Thoracic aorta (tissue), 2 donors: Measurements from ENCODE around the gene FAM53B. TPM values are rescaled to one million over a fixed set of nuclear protein-coding genes. Genes with fewer than 3 reads are reported as not detected.

ENCODE experiments used
- ATAC-seq: fragments of 150-250 bp; one replicate; pipeline ENCODE4 v1.8.0; 2017; ENCODE audit warnings: low read depth; ENCODE audit not compliant: insufficient number of reproducible peaks, low FRiP score
- DNase-seq: peaks from one replicate; pipeline ENCODE4 v3.0.0-alpha.2; 2020; ENCODE audit warnings: low spot score
- H3K27ac ChIP-seq, 2 donors: fragments of 200-600 bp; sonication (generic); 1 replicate in 1 of 2; 2 replicates in 1 of 2; pipeline ENCODE4 v1.5.1; 2016; ENCODE audit warnings: mild to moderate bottlenecking in 2 of 2, moderate library complexity in 2 of 2
- H3K27me3 ChIP-seq: fragments of 200-600 bp; sonication (generic); replicated peaks from 2 replicates; pipeline ENCODE4 v1.6.0; 2016; ENCODE audit warnings: mild to moderate bottlenecking; ENCODE audit not compliant: insufficient read depth
- H3K36me3 ChIP-seq: fragments of 200-600 bp; sonication (generic); one replicate; pipeline ENCODE4 v1.5.1; 2016
- H3K4me1 ChIP-seq, 2 donors: fragments of 200-600 bp; sonication (generic); 1 replicate in 1 of 2; 2 replicates in 1 of 2; pipeline versions ENCODE4 v1.5.1 to v1.6.0; 2016; ENCODE audit warnings: low read depth in 2 of 2, mild to moderate bottlenecking in 1 of 2; ENCODE audit not compliant: control insufficient read depth in 1 of 2
- H3K4me3 ChIP-seq: fragments of 200-600 bp; sonication (generic); 2 replicates; pipeline ENCODE4 v1.5.1; 2016; ENCODE audit warnings: mild to moderate bottlenecking
- H3K9me3 ChIP-seq: fragments of 200-600 bp; sonication (generic); 2 replicates; pipeline ENCODE4 v1.5.1; 2016
- total RNA-seq, 2 donors: library from RNA; depleted of rRNA; stranded (reverse); fragments of >200 nt; gene quantifications; one replicate each; pipeline versions ENCODE4 v1.1.0 to v1.2.3, GENCODE V29; 2016
- TF ChIP-seq, protein P1 (sequence below): fragments of 200-600 bp; sonication (generic); IDR thresholded peaks from one replicate; pipeline ENCODE4 v1.5.1; 2019; ENCODE audit warnings: antibody characterized with exemption

FAM53B gene
- total RNA-seq, 2 donors from 2014 or later, result 26.6 to 49.5 TPM

DNA sequence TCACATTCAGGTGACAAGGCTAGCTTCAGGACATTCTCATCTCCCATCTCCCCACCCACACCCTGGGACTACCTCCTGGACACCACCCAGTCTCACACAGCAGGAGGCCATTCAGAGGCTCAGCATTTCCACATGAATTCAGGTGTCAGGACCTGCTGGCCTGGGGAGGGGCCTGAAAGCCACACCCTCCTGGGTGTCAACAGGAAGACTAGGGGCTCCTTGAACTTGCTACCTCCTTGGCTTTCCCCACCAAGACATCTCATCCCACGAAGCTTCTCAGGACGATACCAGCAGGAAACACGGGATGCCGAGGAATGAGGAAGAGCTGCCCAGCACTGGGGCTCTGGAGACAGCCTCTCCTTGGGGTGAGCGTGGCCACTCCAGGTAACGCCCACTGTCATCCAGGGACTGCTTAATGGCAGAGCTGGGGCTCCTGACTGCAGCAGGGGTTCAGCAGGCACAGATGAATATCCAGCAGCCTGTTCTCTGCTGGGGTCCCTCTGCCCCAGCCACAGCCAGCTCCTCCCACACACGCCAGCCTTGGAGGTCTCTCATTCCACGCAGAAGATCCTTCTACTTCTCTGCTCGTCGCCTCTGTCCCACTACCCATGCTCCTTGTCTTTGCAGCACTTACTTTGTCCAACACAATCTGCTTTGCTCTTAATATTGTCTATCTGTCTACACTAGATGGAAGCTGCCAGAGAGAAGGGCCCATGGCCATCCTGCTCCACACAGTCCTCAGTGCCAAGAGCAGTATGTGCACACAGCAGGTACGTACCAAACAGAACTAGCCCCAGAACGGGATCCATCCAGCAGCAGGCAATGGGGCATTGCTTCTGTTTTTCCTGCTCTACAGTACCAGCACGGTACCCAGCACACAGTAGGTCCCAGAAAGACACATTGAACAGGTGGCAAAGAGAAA is 88.7 kb downstream of the FAM53B start:
- no peak for DNase-seq
- Histone ChIP-seq H3K9me3 (no peaks in the 10 kb centered on the region), H3K4me3 (no peak overlapping the region), H3K4me1 (peaks cover 0 to 19% of the 10 kb centered on the region in 2 donors), H3K27me3 (no peaks in the 10 kb centered on the region), H3K27ac (no peak overlapping the region), H3K36me3 (no peaks in the 10 kb centered on the region)
- no peak for ATAC-seq
- TF ChIP-seq, protein P1, sequence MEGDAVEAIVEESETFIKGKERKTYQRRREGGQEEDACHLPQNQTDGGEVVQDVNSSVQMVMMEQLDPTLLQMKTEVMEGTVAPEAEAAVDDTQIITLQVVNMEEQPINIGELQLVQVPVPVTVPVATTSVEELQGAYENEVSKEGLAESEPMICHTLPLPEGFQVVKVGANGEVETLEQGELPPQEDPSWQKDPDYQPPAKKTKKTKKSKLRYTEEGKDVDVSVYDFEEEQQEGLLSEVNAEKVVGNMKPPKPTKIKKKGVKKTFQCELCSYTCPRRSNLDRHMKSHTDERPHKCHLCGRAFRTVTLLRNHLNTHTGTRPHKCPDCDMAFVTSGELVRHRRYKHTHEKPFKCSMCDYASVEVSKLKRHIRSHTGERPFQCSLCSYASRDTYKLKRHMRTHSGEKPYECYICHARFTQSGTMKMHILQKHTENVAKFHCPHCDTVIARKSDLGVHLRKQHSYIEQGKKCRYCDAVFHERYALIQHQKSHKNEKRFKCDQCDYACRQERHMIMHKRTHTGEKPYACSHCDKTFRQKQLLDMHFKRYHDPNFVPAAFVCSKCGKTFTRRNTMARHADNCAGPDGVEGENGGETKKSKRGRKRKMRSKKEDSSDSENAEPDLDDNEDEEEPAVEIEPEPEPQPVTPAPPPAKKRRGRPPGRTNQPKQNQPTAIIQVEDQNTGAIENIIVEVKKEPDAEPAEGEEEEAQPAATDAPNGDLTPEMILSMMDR, result no peak

GRCh38 chr10:124654686-124655085 is 89.5 kb downstream of the FAM53B start:
- H3K27me3 ChIP-seq, result no peaks in the 10 kb centered on the region
- TF ChIP-seq, protein P1, result no peak
- H3K27ac ChIP-seq, result no peak overlapping the region
- H3K4me1 ChIP-seq, result peaks cover 0 to 18% of the 10 kb centered on the region in 2 donors
- DNase-seq (no peak), ATAC-seq (no peak)
- no peaks in the 10 kb centered on the region for H3K36me3 ChIP-seq
- H3K9me3 ChIP-seq, result no peaks in the 10 kb centered on the region
- H3K4me3 ChIP-seq, result no peak overlapping the region

GRCh38 chr10:124653811-124654651 is 90.1 kb downstream of the FAM53B start:
- TF ChIP-seq, protein P1, result no peak
- DNase-seq (no peak), ATAC-seq (no peak)
- H3K27ac ChIP-seq, result no peak overlapping the region
- no peak overlapping the region for H3K4me3 ChIP-seq
- peaks cover 2 to 24% of the 10 kb centered on the region in 2 donors for H3K4me1 ChIP-seq
- no peaks in the 10 kb centered on the region for H3K9me3 ChIP-seq
- no peaks in the 10 kb centered on the region for H3K36me3 ChIP-seq
- H3K27me3 ChIP-seq, result no peaks in the 10 kb centered on the region

DNA sequence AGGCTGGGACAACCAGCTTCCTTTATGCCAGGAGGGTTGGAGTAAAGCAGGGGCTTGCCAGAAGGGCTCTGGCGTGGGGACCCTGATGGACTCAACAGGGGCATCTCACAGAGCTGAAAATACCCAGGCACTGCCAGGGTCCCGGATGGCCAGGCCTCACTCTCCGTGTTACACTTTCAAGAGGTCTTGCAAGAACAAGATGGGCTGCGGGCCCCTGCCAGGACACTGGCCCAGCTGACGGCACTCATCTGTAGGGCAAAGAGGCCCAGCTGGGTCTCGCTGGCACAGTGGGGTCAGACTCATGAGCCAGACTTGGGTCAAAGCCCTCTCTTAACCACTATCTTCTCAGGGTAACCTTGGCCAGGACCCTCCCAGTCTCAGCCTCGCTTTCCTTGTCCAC is 90.9 kb downstream of the FAM53B start:
- no peak for DNase-seq
- H3K27ac ChIP-seq, result no peak overlapping the region
- H3K4me1 ChIP-seq, result peaks cover 7 to 29% of the 10 kb centered on the region in 2 donors

More for the DNA sequence above, 90.9 kb downstream of the FAM53B start:
- TF ChIP-seq, protein P1, result no peak
- Histone ChIP-seq H3K36me3 (no peaks in the 10 kb centered on the region), H3K4me3 (no peak overlapping the region), H3K9me3 (no peaks in the 10 kb centered on the region), H3K27me3 (no peaks in the 10 kb centered on the region)
- no peak for ATAC-seq
